Colonic mucosa (tissue), 4 donors: ENCODE results near the gene CELSR1. TPM values are rescaled to one million over a fixed set of nuclear protein-coding genes. Genes with fewer than 3 reads are reported as not detected.

Source experiments
- DNase-seq: peaks from one replicate; pipeline ENCODE4 v3.0.0-alpha.2; 2020
- H3K27ac ChIP-seq: fragments of 200-600 bp; one replicate; pipeline ENCODE4 v1.8.0; 2021
- H3K27me3 ChIP-seq: fragments of 200-600 bp; one replicate; pipeline ENCODE4 v1.8.0; 2021
- H3K36me3 ChIP-seq: fragments of 200-600 bp; one replicate; pipeline ENCODE4 v1.8.0; 2021
- H3K4me1 ChIP-seq: fragments of 200-600 bp; one replicate; pipeline ENCODE4 v1.8.0; 2021; ENCODE audit warnings: mild to moderate bottlenecking
- H3K4me3 ChIP-seq: fragments of 200-600 bp; one replicate; pipeline ENCODE4 v1.8.0; 2021
- H3K9ac ChIP-seq, 2 donors: one replicate each; pipeline ENCODE4 v1.7.0; 2013; ENCODE audit warnings: control low read depth in 2 of 2, low read depth in 2 of 2, low read length in 2 of 2
- H3K9me3 ChIP-seq: fragments of 200-600 bp; one replicate; pipeline ENCODE4 v1.8.0; 2021
- intact Hi-C: fragments of 100-400 bp; cut with DNase I; formaldehyde crosslinking; loops from one replicate; pipeline ENCODE4 v1.14.1; 2022
- total RNA-seq, 2 donors: library from RNA; stranded (reverse); fragmentation: NEBNext Ultra II Directional in 1 of 2; extraction: Animal tissue kit (Norgen Biotek cat#: 25700) in 1 of 2; gene quantifications; one replicate each; pipeline ENCODE4 v1.2.1, GENCODE V29; 2021
- TF ChIP-seq, protein P1 (sequence below): fragments of 200-600 bp; IDR thresholded peaks from one replicate; pipeline ENCODE4 v1.8.0; 2022; ENCODE audit warnings: antibody characterized with exemption, mild to moderate bottlenecking
- donor health status: healthy.
- donor health status: DM: no; HTN: no; CAD: no.
- donor health status: DM: no; HTN: no; CAD: no.

CELSR1 gene
- total RNA-seq, 2 donors from 2014 or later: 2.7 to 7.8 TPM

DNA sequence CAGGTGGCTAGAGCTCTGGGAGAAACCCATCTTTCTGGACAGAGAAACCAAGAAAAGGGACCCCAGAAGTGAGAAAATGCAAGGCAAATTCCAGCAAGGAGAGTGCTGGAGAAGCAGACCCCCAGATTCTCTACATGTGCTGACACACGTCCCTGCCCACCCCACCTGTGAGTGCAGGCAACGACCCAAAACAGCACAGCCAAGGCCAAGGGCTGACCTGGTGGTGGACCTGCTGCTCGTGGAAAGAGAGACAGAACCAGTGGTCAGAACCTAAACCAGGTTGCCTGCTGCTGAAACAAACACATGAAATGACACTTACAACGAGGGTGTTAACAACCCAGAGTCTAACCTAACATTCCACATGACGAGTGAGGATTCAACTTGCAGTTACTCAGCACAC, 177.3 kb downstream of the CELSR1 start:
- no peaks in the 10 kb centered on the region for H3K36me3 ChIP-seq
- intact Hi-C loops: loop anchor here (10.0 kb wide), 1 partner anchor 85 kb away; no protein-coding TSS in a partner anchor
- no peaks in the 10 kb centered on the region for H3K27me3 ChIP-seq
- no peak overlapping the region for H3K9ac ChIP-seq
- no peaks in the 10 kb centered on the region for H3K4me1 ChIP-seq
- H3K4me3 ChIP-seq: no peak overlapping the region
- H3K9me3 ChIP-seq: no peaks in the 10 kb centered on the region
- DNase-seq: no peak
- TF ChIP-seq, protein P1, sequence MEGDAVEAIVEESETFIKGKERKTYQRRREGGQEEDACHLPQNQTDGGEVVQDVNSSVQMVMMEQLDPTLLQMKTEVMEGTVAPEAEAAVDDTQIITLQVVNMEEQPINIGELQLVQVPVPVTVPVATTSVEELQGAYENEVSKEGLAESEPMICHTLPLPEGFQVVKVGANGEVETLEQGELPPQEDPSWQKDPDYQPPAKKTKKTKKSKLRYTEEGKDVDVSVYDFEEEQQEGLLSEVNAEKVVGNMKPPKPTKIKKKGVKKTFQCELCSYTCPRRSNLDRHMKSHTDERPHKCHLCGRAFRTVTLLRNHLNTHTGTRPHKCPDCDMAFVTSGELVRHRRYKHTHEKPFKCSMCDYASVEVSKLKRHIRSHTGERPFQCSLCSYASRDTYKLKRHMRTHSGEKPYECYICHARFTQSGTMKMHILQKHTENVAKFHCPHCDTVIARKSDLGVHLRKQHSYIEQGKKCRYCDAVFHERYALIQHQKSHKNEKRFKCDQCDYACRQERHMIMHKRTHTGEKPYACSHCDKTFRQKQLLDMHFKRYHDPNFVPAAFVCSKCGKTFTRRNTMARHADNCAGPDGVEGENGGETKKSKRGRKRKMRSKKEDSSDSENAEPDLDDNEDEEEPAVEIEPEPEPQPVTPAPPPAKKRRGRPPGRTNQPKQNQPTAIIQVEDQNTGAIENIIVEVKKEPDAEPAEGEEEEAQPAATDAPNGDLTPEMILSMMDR: no peak
- no peak overlapping the region for H3K27ac ChIP-seq

GRCh38 chr22:46359362-46359761, 178.1 kb downstream of the CELSR1 start:
- no peak for DNase-seq
- Histone ChIP-seq H3K36me3 (no peaks in the 10 kb centered on the region), H3K4me3 (no peak overlapping the region), H3K27ac (no peak overlapping the region), H3K4me1 (no peaks in the 10 kb centered on the region), H3K27me3 (no peaks in the 10 kb centered on the region), H3K9ac (no peak overlapping the region), H3K9me3 (no peaks in the 10 kb centered on the region)
- intact Hi-C loops: no loop called here
- TF ChIP-seq, protein P1: no peak

DNA sequence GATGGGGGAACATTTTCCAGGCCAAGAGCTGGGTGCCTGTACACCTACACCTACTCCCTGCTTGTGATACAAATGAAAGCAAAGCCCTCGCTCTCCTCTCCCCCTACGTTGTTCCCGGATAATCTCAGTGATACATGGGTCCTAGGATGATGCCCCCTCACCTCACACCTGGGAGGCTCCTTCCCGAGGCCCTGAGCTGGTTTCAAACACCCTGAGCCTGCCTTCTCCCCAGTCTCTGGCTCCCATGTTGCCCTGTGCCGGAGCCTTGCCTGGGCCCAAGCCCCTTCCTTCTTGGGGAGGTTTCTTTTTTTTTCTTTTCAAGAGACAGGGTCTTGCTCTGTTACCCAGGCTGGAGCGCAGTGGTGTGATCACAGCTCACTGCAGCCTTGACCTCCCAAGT, 178.7 kb downstream of the CELSR1 start:
- DNase-seq: no peak
- Histone ChIP-seq H3K36me3 (no peaks in the 10 kb centered on the region), H3K9ac (no peak overlapping the region), H3K27me3 (no peaks in the 10 kb centered on the region), H3K27ac (no peak overlapping the region), H3K4me3 (no peak overlapping the region), H3K9me3 (no peaks in the 10 kb centered on the region), H3K4me1 (no peaks in the 10 kb centered on the region)
- intact Hi-C loops: no loop called here
- TF ChIP-seq, protein P1: no peak

DNA sequence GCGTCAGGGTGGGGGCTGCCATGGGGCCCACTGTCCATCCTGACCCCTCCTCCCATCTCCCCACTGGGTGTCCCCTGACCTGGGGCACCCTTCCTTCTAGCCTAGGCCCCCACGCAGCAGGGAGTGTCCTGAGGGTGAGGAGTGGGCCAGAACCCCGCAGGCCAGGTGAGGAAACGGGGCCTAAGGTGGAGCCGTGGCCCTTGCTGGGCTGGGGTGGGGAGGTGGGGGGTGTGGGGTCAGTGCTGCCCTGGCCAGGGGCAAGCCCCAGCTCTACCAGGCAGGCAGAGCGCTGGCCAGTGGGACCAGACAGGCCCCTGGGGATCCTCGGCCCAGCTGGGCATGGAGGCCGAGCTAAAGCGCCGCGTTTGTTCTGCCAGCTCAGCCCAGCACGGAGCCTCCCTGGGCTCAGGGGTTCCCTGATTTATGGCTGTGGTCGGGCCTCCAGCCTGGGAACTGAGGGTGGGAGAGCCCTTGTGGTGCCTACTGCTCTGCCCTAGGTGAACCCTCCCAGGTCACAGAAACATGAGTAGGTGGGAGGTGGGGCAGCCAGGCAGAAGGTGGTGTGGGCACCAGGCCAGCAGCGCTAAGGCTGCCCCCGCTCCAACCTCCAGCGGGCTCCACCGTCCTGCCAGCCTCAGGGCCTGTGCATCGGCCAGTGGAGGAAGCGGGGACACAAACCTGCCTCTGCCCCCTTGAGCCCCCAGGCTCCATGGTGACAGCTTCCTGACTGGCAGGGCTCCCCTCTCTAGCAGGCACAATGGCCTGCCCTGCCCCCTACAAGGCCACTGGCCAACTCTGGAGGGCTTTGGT, 179.5 kb downstream of the CELSR1 start:
- DNase-seq: no peak
- no peaks in the 10 kb centered on the region for H3K9me3 ChIP-seq
- H3K9ac ChIP-seq: no peak overlapping the region
- H3K4me3 ChIP-seq: no peak overlapping the region
- H3K4me1 ChIP-seq: no peaks in the 10 kb centered on the region
- intact Hi-C loops: no loop called here
- TF ChIP-seq, protein P1: no peak
- no peak overlapping the region for H3K27ac ChIP-seq
- H3K27me3 ChIP-seq: no peaks in the 10 kb centered on the region
- no peaks in the 10 kb centered on the region for H3K36me3 ChIP-seq

GRCh38 chr22:46356496-46357480, 180.6 kb downstream of the CELSR1 start:
- Histone ChIP-seq H3K27ac (no peak overlapping the region), H3K27me3 (no peaks in the 10 kb centered on the region), H3K4me3 (no peak overlapping the region), H3K9me3 (no peaks in the 10 kb centered on the region), H3K36me3 (no peaks in the 10 kb centered on the region), H3K4me1 (no peaks in the 10 kb centered on the region), H3K9ac (no peak overlapping the region)
- intact Hi-C loops: no loop called here
- TF ChIP-seq, protein P1: no peak
- no peak for DNase-seq
